Right atrium auricular region (tissue), 2 donors: ENCODE results near the gene TPRG1L. TPM values are rescaled to one million over a fixed set of nuclear protein-coding genes. Genes with fewer than 3 reads are reported as not detected.

Experiments used
- DNase-seq: peaks from one replicate; pipeline ENCODE4 v3.0.0-alpha.2; 2019; ENCODE audit warnings: low spot score
- H3K27ac ChIP-seq, 2 donors: fragments of 200-600 bp; sonication (generic); 1 replicate in 1 of 2; 2 replicates in 1 of 2; pipeline ENCODE4 v1.5.1; 2016 to 2019
- H3K27me3 ChIP-seq, 2 donors: fragments of 200-600 bp; sonication (generic); one replicate each; pipeline versions ENCODE4 v1.5.1 to v1.6.0; 2017 to 2019
- H3K36me3 ChIP-seq: fragments of 200-600 bp; sonication (generic); one replicate; pipeline ENCODE4 v1.5.1; 2016
- H3K4me1 ChIP-seq, 2 donors: fragments of 200-600 bp; sonication (generic); one replicate each; pipeline versions ENCODE4 v1.5.1 to v1.6.0; 2017 to 2019
- H3K4me3 ChIP-seq, 2 donors: fragments of 200-600 bp; sonication (generic); 1 replicate in 1 of 2; 2 replicates in 1 of 2; pipeline ENCODE4 v1.5.1; 2017 to 2019; ENCODE audit warnings: mild to moderate bottlenecking in 1 of 2, moderate library complexity in 1 of 2
- H3K9me3 ChIP-seq, 2 donors: fragments of 200-600 bp; sonication (generic); one replicate each; pipeline ENCODE4 v1.5.1; 2019
- total RNA-seq, 2 donors: library from RNA; depleted of rRNA; stranded (reverse); fragments of >200 nt; gene quantifications; one replicate each; pipeline ENCODE4 v1.1.0, GENCODE V29; 2016
- TF ChIP-seq, protein P1 (sequence below), 2 donors: fragments of 200-600 bp; sonication (generic); IDR thresholded peaks; one replicate each; pipeline ENCODE4 v1.5.1; 2019; ENCODE audit warnings: antibody characterized with exemption in 2 of 2

Gene TPRG1L
- total RNA-seq, 2 donors from 2014 or later, result 30.0 to 33.3 TPM

DNA sequence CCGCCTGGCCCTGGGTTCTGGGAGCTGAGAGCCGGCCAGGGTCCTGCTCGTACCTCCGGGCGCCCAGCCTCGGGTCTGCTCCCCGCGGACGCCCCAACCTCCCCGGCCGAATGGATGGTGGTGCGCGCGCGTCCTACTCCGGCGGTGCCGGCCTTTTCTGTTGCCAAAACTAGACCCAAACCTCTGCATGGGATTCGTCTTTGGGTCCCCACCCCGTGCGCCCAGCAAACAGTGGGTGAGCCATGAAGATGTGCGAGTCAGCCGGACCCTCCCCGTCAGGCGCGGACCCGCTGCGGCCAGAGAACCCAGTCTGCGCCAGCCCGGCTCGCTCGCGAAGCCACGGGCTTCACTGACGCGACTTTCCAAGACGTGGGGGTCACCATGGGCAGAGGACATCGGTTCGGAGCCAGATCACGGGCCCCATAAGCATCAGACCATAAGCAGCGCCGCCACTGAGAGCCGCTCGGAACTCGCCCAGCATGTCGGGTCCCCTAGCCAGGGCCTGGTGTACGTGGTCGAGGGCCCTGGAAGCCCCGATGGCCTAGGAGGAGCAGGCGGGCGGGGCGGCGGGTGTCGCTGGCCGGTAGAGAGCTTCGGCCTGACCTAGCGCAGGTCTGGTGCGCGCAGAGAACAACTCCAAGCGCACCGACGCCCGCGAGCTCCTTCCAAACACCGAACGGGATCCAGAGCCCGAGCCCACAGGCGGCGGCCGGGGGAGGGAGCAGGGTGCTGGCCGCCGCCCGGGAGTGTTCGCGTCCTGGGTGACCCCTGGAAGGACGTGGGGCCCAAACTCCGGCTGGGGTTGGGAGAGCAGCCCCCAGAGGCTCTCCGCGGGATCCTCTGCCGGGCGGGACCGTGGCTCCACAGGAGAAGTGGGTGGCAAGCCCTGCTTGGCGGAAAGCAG is 26.5 kb downstream of the TPRG1L start:
- DNase-seq, result no peak
- H3K4me3 ChIP-seq, result peak overlapping the region in 1 of 2 donors; percentile 71
- H3K4me1 ChIP-seq, result peaks cover 0 to 41% of the 10 kb centered on the region in 2 donors
- TF ChIP-seq, protein P1, sequence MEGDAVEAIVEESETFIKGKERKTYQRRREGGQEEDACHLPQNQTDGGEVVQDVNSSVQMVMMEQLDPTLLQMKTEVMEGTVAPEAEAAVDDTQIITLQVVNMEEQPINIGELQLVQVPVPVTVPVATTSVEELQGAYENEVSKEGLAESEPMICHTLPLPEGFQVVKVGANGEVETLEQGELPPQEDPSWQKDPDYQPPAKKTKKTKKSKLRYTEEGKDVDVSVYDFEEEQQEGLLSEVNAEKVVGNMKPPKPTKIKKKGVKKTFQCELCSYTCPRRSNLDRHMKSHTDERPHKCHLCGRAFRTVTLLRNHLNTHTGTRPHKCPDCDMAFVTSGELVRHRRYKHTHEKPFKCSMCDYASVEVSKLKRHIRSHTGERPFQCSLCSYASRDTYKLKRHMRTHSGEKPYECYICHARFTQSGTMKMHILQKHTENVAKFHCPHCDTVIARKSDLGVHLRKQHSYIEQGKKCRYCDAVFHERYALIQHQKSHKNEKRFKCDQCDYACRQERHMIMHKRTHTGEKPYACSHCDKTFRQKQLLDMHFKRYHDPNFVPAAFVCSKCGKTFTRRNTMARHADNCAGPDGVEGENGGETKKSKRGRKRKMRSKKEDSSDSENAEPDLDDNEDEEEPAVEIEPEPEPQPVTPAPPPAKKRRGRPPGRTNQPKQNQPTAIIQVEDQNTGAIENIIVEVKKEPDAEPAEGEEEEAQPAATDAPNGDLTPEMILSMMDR (IDR thresholded peaks at IDR 0.05), result no peak
- H3K27ac ChIP-seq, result no peak overlapping the region
- peaks cover 15 to 16% of the 10 kb centered on the region in 2 donors for H3K27me3 ChIP-seq
- H3K36me3 ChIP-seq, result peaks cover 10% of the 10 kb centered on the region
- no peaks in the 10 kb centered on the region for H3K9me3 ChIP-seq

DNA sequence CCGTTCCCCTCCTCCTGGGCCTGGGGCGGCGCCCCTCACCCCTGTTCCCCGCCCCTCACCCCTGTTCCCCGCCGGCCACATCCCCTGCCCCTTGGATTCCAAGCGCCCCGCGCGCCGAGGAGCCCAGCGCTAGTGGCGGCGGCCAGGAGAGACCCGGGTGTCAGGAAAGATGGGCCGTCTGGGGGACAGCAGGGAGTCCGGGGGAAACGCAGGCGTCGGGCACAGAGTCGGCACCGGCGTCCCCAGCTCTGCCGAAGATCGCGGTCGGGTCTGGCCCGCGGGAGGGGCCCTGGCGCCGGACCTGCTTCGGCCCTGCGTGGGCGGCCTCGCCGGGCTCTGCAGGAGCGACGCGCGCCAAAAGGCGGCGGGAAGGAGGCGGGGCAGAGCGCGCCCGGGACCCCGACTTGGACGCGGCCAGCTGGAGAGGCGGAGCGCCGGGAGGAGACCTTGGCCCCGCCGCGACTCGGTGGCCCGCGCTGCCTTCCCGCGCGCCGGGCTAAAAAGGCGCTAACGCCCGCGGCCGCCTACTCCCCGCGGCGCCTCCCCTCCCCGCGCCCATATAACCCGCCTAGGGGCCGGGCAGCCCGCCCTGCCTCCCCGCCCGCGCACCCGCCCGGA is 27.2 kb downstream of the TPRG1L start, which contains the start of gene TP73:
TSS of gene TP73 (plus strand) at position 587 of the 618 bp plus-strand sequence. CDS start 29,850 bp downstream, outside the sequence.
- H3K27ac ChIP-seq, result no peak within 1 kb of the TSS
- peak within 1 kb of the TSS; percentile 13 to 71 for H3K4me3 ChIP-seq
- H3K27me3 ChIP-seq, result peaks cover 15 to 16% of the 10 kb centered on the region in 2 donors
- H3K9me3 ChIP-seq, result no peaks in the 10 kb centered on the region
- TF ChIP-seq, protein P1 (IDR thresholded peaks at IDR 0.05), result no peak
- no peak for DNase-seq
- H3K4me1 ChIP-seq, result peaks cover 0 to 41% of the 10 kb centered on the region in 2 donors
- H3K36me3 ChIP-seq, result peaks cover 3% of the 10 kb centered on the region

DNA sequence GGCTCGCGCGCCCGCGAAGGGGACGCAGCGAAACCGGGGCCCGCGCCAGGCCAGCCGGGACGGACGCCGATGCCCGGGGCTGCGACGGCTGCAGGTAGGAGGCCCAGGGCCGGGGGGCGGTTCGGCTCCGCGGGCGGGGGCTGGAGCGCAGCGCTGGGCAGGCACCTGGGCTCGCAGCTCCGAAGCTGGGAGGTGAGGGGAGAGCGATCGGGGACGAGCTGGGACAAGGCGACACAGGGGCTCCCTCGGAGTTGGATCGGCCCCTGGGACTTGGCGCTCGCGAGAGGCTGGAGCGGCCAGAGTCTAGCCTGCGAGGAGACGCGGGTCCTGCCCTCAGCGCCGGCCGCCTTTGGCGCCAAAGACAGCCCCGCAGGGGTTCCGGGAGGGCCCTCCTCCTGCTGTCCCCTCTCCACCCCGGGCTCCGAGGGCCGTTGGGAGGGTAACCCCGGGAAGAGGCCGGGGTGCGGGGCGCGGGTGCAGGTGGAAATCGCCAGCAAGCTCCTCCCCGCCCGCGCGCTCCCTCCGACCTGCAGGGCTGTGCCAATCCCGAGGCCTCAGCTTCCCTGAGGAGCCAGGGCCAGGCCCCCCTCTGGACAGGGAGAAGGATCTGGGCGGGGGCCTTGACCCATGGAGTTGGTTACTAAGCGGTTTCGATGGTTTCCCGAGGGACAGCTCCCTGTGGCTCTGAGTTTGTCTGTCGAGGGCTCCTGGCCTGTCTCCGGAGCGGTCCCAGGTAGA is 27.9 kb downstream of the TPRG1L start:
- Histone ChIP-seq H3K9me3 (no peaks in the 10 kb centered on the region), H3K27ac (no peak overlapping the region), H3K36me3 (no peaks in the 10 kb centered on the region), H3K27me3 (peaks cover 15 to 16% of the 10 kb centered on the region in 2 donors), H3K4me1 (peaks cover 0 to 41% of the 10 kb centered on the region in 2 donors), H3K4me3 (peak overlapping the region in 1 of 2 donors; percentile 71)
- no peak for DNase-seq
- TF ChIP-seq, protein P1 (IDR thresholded peaks at IDR 0.05), result no peak

DNA sequence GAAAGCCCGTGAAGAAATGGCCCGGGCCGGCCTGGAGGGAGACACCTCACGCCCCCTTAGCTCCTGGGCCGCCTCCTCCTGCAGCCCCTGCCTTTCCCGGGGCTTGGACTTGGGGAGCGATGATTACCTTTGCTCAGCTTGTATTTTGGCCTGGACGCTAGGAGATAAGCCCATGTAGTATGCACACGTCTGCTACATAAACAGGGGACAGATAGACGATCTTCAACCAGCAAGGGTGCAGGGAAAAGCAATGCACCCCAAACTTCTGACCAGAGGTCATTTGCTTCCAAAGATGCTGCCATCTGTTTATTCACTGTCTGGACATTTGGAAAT is 28.4 kb downstream of the TPRG1L start:
- peaks cover 0 to 41% of the 10 kb centered on the region in 2 donors for H3K4me1 ChIP-seq
- H3K27ac ChIP-seq, result no peak overlapping the region
- no peak overlapping the region for H3K4me3 ChIP-seq
- DNase-seq, result no peak
- TF ChIP-seq, protein P1 (IDR thresholded peaks at IDR 0.05), result no peak
- no peaks in the 10 kb centered on the region for H3K36me3 ChIP-seq
- H3K27me3 ChIP-seq, result peaks cover 15 to 16% of the 10 kb centered on the region in 2 donors
- no peaks in the 10 kb centered on the region for H3K9me3 ChIP-seq

DNA sequence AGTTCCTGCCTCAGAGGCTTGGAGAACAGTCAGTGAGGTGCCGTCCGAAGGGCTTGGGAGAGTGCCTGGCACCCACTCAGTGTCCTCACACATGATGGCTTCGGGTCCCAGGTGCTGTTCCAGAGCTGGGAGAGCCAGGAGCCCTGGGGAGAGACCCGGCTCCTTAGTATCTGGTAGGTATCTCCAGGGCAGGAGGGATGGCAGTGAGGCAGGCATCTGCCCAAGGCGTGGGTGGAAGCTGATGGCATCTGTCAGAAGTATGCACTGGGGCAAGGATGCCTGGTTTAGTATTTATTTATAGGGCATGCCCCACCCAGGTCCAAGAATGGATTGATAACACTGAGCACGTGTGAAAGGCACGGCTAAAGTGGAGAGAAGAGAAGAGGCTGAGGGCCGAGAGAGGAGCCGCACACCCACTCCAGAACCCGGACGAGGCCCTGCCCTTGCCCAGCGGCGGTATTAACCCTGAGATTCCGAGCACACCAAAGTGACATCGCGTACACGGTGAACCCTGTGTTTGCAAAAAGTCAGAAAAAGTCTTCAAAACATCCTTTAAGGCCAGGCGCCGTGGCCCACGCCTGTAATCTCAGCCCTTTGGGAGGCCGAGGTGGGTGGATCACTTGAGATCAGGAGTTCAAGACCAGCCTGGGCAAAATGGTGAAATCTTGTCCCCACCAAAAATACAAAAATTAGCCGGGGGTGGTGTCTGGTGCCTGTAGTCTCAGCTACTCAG is 29.9 kb downstream of the TPRG1L start:
- DNase-seq, result no peak
- TF ChIP-seq, protein P1 (IDR thresholded peaks at IDR 0.05), result no peak

More for the DNA sequence above, 29.9 kb downstream of the TPRG1L start:
- Histone ChIP-seq H3K27me3 (peaks cover 15 to 16% of the 10 kb centered on the region in 2 donors), H3K27ac (no peak overlapping the region), H3K4me1 (peaks cover 0 to 29% of the 10 kb centered on the region in 2 donors), H3K9me3 (no peaks in the 10 kb centered on the region), H3K36me3 (no peaks in the 10 kb centered on the region), H3K4me3 (no peak overlapping the region)
